Motor neuron (in vitro differentiated cells): ENCODE data around the gene PKM. TPM values are rescaled to one million over a fixed set of nuclear protein-coding genes. Genes with fewer than 3 reads are reported as not detected.
A peak's percentile ranks its signal among the peaks of the same experiment; 100 is the strongest.

ENCODE experiments used
- ATAC-seq, 8 experiments: fragments of 200-7000 bp; cut with Tn5 transposase; replicated peaks in 6 of 8; 2 replicates each; pipeline ENCODE4 v1.8.0; 2021; ENCODE audit warnings: mild to moderate bottlenecking in 8 of 8, moderate library complexity in 8 of 8
- H3K27ac ChIP-seq, 2 donors: fragments of 250-450 bp; sonication (Bioruptor Pico); 2 replicates each; pipeline ENCODE4 v1.9.0; 2021; ENCODE audit warnings: antibody characterized with exemption in 2 of 2, mild to moderate bottlenecking in 2 of 2, moderate library complexity in 1 of 2
- H3K4me1 ChIP-seq, 2 donors: fragments of 250-450 bp; sonication (Bioruptor Pico); replicated peaks in 1 of 2; 2 replicates each; pipeline ENCODE4 v1.6.1; 2021; ENCODE audit warnings: antibody characterized with exemption in 2 of 2, mild to moderate bottlenecking in 2 of 2, moderate library complexity in 1 of 2
- H3K4me3 ChIP-seq, 5 donors: fragments of 250-450 bp; sonication (Bioruptor Pico); 2 replicates each; pipeline ENCODE4 v1.9.0; 2021; ENCODE audit warnings: antibody characterized with exemption in 5 of 5, mild to moderate bottlenecking in 5 of 5, moderate library complexity in 4 of 5
- WGBS, 10 experiments: fragments of 450-650 bp; shearing (Covaris generic); methylation state at CpG; one replicate each; pipeline ENCODE4 v1.0.0; 2022; 5-methylcytosine and 5-hydroxymethylcytosine counted together
- in situ Hi-C, 9 experiments: fragments of 400-800 bp; cut with MboI; loops; one replicate each; pipeline ENCODE4 v1.15.0; 2021; ENCODE audit warnings: low sequenced_read_pairs in 9 of 9, low pct_unique_long_range_greater_than_20kb in 2 of 9; ENCODE audit not compliant: unreplicated experiment in 9 of 9
- total RNA-seq, 8 experiments: library from RNA; unstranded; fragments of 300-600 nt; gene quantifications; 2 replicates each; pipeline versions ENCODE4 v1.2.3 to v1.2.4, GENCODE V29; 2022

PKM gene
- total RNA-seq, 8 experiments from 2014 or later = 522 to 1,171 (median 600) TPM

GRCh38 chr15:72203507-72203837 lies 27.5 kb downstream of the PKM start:
- WGBS, 10 experiments = 10 to 85% (median 70%) methylated on average over 3 to 4 of the region's 5 CpGs; no CpG with 5 or more reads in 4 of the 10 experiments
- peak; percentile 33 to 94 (median 84) for ATAC-seq
- H3K4me3 ChIP-seq = no peak overlapping the region

GRCh38 chr15:72202801-72203506 lies 28.0 kb downstream of the PKM start:
- Histone ChIP-seq H3K4me1 (no peaks in the 10 kb centered on the region), H3K4me3 (no peak overlapping the region), H3K27ac (no peak overlapping the region)
- 71 to 100% (median 85%) methylated on average over 1 to 6 of the region's 8 CpGs; no CpG with 5 or more reads in 2 of the 10 experiments for WGBS, 10 experiments
- ATAC-seq = no peak
- in situ Hi-C loops = no loop called here

More at GRCh38 chr15:72203507-72203837, 27.5 kb downstream of the PKM start:
- Histone ChIP-seq H3K27ac (no peak overlapping the region), H3K4me1 (no peaks in the 10 kb centered on the region)
- in situ Hi-C loops = no loop called here

GRCh38 chr15:72202302-72202701 lies 28.7 kb downstream of the PKM start:
- in situ Hi-C loops = no loop called here
- ATAC-seq = no peak
- 79 to 100% (median 93%) methylated on average over 1 to 10 of the region's 13 CpGs; no CpG with 5 or more reads in 5 of the 10 experiments for WGBS, 10 experiments
- H3K4me3 ChIP-seq = no peak overlapping the region
- H3K27ac ChIP-seq = no peak overlapping the region
- no peaks in the 10 kb centered on the region for H3K4me1 ChIP-seq

- in situ Hi-C loops = no loop called here
- 17 to 100% (median 82%) methylated on average over 1 to 2 of the region's 3 CpGs; no CpG with 5 or more reads in 3 of the 10 experiments for WGBS, 10 experiments
- no peaks in the 10 kb centered on the region for H3K4me1 ChIP-seq
- H3K27ac ChIP-seq = no peak overlapping the region
- ATAC-seq = no peak
- H3K4me3 ChIP-seq = no peak overlapping the region
These were observed 29.5 kb downstream of the PKM start for GRCh38 chr15:72201391-72201921.

GRCh38 chr15:72200395-72201237 lies 30.4 kb downstream of the PKM start:
- WGBS, 10 experiments = 80 to 100% (median 95%) methylated on average over 1 to 4 of the region's 15 CpGs; no CpG with 5 or more reads in 5 of the 10 experiments
- H3K4me3 ChIP-seq = no peak overlapping the region
- in situ Hi-C loops = no loop called here
- H3K4me1 ChIP-seq = no peaks in the 10 kb centered on the region
- no peak for ATAC-seq
- no peak overlapping the region for H3K27ac ChIP-seq

- WGBS, 10 experiments = 57 to 100% (median 100%) methylated on average over 1 of the region's 2 CpGs; no CpG with 5 or more reads in 3 of the 10 experiments
- Histone ChIP-seq H3K4me1 (no peaks in the 10 kb centered on the region), H3K27ac (no peak overlapping the region), H3K4me3 (no peak overlapping the region)
- peak; percentile 7 to 53 (median 34) for ATAC-seq
- in situ Hi-C loops = no loop called here
These were observed 31.2 kb downstream of the PKM start for GRCh38 chr15:72199721-72200212.

- in situ Hi-C loops = no loop called here
These were observed 31.8 kb downstream of the PKM start for GRCh38 chr15:72199205-72199515.

GRCh38 chr15:72198356-72199204 lies 32.4 kb downstream of the PKM start:
- Histone ChIP-seq H3K4me3 (no peak overlapping the region), H3K4me1 (no peaks in the 10 kb centered on the region), H3K27ac (no peak overlapping the region)
- in situ Hi-C loops = no loop called here
- ATAC-seq = no peak
- WGBS, 10 experiments = 80 to 100% (median 87%) methylated on average over 1 to 5 of the region's 11 CpGs; no CpG with 5 or more reads in 6 of the 10 experiments

More at GRCh38 chr15:72199205-72199515, 31.8 kb downstream of the PKM start:
- WGBS, 10 experiments = 100% methylated on average over 1 of the region's 2 CpGs; no CpG with 5 or more reads in 9 of the 10 experiments
- Histone ChIP-seq H3K4me1 (no peaks in the 10 kb centered on the region), H3K27ac (no peak overlapping the region), H3K4me3 (no peak overlapping the region)
- no peak for ATAC-seq

GRCh38 chr15:72197460-72198355 lies 33.3 kb downstream of the PKM start, which contains the start of gene GRAMD2A:
TSS of gene GRAMD2A (minus strand) at chr15:72197787.
- peak within 1 kb of the TSS; percentile 9 to 43 (median 35) for H3K4me3 ChIP-seq
- peak; percentile 56 to 91 (median 84) for ATAC-seq
- 0 to 100% (median 55%) methylated on average over 1 to 5 of the region's 83 CpGs; no CpG with 5 or more reads in 5 of the 10 experiments for WGBS, 10 experiments
- no peak within 1 kb of the TSS for H3K27ac ChIP-seq
- in situ Hi-C loops = no loop called here
- no peaks in the 10 kb centered on the region for H3K4me1 ChIP-seq

- H3K4me1 ChIP-seq = no peaks in the 10 kb centered on the region
- peak; percentile 1 to 43 (median 24) for ATAC-seq
- peak overlapping the region; percentile 9 to 43 (median 35) for H3K4me3 ChIP-seq
- H3K27ac ChIP-seq = no peak overlapping the region
- 0 to 75% (median 9%) methylated on average over 1 to 30 of the region's 35 CpGs; no CpG with 5 or more reads in 4 of the 10 experiments for WGBS, 10 experiments
- in situ Hi-C loops = no loop called here
These were observed 33.9 kb downstream of the PKM start for GRCh38 chr15:72197041-72197459.

- 13 to 100% (median 32%) methylated on average over 1 to 9 of the region's 13 CpGs; no CpG with 5 or more reads in 5 of the 10 experiments for WGBS, 10 experiments
- in situ Hi-C loops = no loop called here
- Histone ChIP-seq H3K4me1 (no peaks in the 10 kb centered on the region), H3K4me3 (peak overlapping the region in 2 of 5 donors; percentile 35 to 43), H3K27ac (no peak overlapping the region)
- ATAC-seq = no peak
These were observed 34.5 kb downstream of the PKM start for GRCh38 chr15:72196409-72197040.
